ENCODE results near the gene CYP2W1. TPM values are rescaled to one million over a fixed set of nuclear protein-coding genes. Genes with fewer than 3 reads are reported as not detected.

Gene CYP2W1
- total and polyA plus RNA-seq, 2 donors (not counting 3 experiments of a cell fraction or from before 2014, with no cell fraction given) = not detected

DNA sequence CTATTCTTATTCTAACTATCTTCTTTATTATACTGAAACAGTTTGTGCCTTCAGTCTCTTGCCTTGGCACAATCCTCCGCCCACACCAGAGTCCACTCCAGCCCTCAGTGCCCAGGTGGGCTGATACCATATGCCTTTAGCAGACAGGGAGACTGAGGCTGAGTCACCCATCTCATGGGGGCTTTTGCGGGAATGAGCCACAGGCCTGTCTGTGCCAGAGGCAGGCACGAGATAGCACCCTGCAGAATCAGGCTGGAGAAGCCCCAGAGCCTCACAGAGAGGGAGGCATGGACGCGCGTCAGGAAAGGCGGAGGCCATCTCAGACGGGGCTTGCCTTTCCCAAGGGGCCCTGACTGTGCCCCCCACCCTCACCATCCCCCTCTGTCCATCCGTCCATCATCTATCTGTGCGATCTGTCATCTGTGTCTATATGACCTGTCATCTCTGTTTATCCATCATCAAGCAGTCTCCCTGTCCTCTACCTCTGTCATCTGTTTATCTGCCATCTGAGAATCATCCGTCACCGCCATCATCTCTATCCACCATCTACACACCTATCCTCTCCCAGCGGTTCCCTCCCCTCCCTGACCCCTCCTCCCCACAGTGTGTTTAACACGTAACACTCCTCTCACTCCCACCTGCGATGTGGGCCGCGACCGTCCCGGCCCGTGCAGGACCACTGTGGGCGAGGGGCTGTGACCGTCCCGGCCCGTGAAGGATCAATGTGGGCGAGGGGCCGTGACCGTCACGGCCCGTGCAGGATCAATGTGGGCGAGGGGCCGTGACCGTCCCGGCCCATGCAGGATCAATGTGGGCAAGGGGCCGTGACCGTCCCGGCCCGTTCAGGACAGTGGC is 21.2 kb upstream of the CYP2W1 start:
- Histone ChIP-seq H3K79me2 (ENCODE audit: control insufficient read depth, insufficient read depth, low read length) (no peaks in the 10 kb centered on the region), H3K4me3 (replicated peaks in 1 of 3; ENCODE audit: insufficient read depth in 1 of 3, low read depth in 1 of 3, low read length in 3 of 3) (no peak overlapping the region), H3K9ac (replicated peaks; ENCODE audit: extremely low read depth, insufficient read depth, low read length) (no peak overlapping the region), H3K27me3 (ENCODE audit: control insufficient read depth in 2 of 2, insufficient read depth in 2 of 2, low read length in 2 of 2) (no peaks in the 10 kb centered on the region), H3K4me1 (ENCODE audit: control insufficient read depth, extremely low read depth, insufficient read depth, low read length) (no peaks in the 10 kb centered on the region), H3K9me3 (replicated peaks; ENCODE audit: control insufficient read depth, insufficient read depth, low read length) (no peaks in the 10 kb centered on the region), H2AFZ (ENCODE audit: low read depth, low read length) (no peak overlapping the region), H3K27ac (ENCODE audit: insufficient read depth, low read depth, low read length) (no peak overlapping the region), H3K36me3 (ENCODE audit: control insufficient read depth in 2 of 2, extremely low read depth in 1 of 2, insufficient read depth in 2 of 2, low read length in 2 of 2) (no peaks in the 10 kb centered on the region), H3K9me1 (replicated peaks; ENCODE audit: control insufficient read depth, extremely low read depth, insufficient read depth, low read length) (no peaks in the 10 kb centered on the region), H4K20me1 (replicated peaks; ENCODE audit: control insufficient read depth, extremely low read depth, insufficient read depth, low read length) (no peaks in the 10 kb centered on the region), H3K4me2 (ENCODE audit: insufficient read depth, low read length) (no peak overlapping the region)
- ChIA-PET CTCF (no interaction called here), POLR2A (no interaction called here)
- intact Hi-C loops (cut with micrococcal nuclease) (no loop called here), dilution Hi-C loops (cut with MboI; ENCODE audit: extremely low pct_ligation_motif_present, low sequenced_read_pairs) (no loop called here)
- no peak for DNase-seq (ENCODE audit: low read depth, low spot score)
- BruUV-seq (replicated peaks) = no TSS peak
- TF ChIP-seq MAX (IDR thresholded peaks at IDR 0.05; ENCODE audit: insufficient read depth, insufficient read length) (no peak), GATA2 (IDR thresholded peaks at IDR 0.05; ENCODE audit: insufficient read depth, insufficient read length, low read depth, low read length) (no peak), EZH2 (IDR thresholded peaks at IDR 0.05; ENCODE audit: borderline replicate concordance, low read depth, low read length, severe bottlenecking) (no peak), JUN (IDR thresholded peaks at IDR 0.05; ENCODE audit: borderline replicate concordance, insufficient read depth, insufficient read length, low read depth) (no peak), FOS (IDR thresholded peaks at IDR 0.05; ENCODE audit: borderline replicate concordance, insufficient read depth, low read length) (no peak), MYC (IDR thresholded peaks at IDR 0.05; ENCODE audit: low read depth, low read length) (no peak), POLR2AphosphoS5 (IDR thresholded peaks at IDR 0.05; ENCODE audit: insufficient read depth, low read depth, low read length) (no peak)
- FAIRE-seq = no peak

Data from endothelial cell of umbilical vein (primary cell).